NCI-H2171 treated with DMSO at 0.1 percent for 48 hours (cell line): Measurements from ENCODE around the gene C6orf89.

Experiments used
- DNase-seq: peaks from one replicate; lab custom pipeline; 2025; lab: John Stamatoyannopoulos, UW

The C6orf89 gene

DNA sequence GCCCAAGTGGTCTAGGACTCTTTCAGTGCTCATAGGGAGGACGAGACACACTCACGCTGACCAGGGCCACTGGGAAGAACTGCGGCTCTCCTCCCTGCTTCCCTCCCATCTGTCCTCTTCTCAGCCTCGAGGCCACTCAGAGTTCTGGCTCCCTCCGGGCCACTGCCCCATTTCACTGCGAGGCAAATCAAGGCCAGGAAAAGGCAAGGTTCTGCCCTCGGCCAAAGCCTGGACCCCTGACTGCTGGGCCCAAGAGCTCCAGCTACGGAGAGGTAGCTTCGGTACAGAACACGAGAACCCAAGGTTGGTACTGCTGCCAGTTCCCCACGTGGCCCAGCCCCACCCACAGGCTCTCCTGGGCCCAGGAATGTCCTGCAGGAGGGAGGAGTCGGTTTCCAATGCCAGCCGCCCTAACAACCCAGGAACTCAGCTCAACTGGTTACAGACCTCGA, 83.5 kb downstream of the C6orf89 start:
- DNase-seq: no peak

- DNase-seq: no peak
These were observed 84.5 kb downstream of the C6orf89 start for GRCh38 chr6:36969988-36970891.

DNA sequence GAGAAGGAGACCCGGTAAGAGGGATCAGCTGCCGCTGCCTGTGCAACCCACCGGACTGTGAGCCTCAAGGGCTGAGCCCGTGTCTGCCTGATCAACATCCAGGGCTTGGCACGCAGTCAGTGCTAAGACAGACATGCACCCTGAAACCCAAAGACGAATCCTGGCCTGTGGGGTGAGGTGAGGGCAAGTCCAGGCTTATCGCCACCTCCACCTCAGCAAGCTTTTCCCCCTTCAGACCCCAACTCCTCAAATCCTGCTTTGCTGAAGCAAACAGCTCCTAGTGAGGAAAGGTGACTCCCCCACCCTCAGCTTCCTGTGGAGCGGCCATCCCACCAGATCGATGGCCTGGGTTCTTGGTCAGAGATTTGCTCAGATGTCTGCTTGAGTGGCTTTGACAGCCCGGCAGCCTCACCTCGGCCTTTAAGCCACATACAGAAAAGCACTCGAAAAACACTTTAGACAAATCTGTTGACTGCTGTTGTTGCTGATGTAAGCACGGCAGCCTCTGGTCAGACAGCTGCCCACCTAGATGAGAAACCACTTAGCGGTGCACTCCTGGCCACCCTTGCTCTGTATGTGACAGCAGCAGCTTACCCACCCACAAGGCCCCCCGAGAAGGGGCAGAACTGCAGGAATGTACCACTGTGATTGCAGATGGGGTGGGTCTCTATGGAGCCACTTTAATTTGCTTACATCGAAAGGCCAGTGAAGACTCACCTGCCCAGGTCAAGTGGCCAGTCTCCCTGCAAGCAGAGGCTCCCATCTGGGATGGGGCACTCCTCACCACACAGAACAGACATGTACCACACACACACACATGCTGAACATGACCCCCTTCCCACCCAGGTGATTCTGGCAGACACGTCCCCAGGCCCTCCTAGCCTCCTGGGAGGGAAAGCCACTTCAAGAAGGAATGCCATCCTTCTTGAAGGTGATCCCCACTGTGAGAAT, 85.4 kb downstream of the C6orf89 start:
- DNase-seq: no peak

GRCh38 chr6:36971921-36972673, 86.3 kb downstream of the C6orf89 start:
- no peak for DNase-seq

- no peak for DNase-seq
These were observed 87.4 kb downstream of the C6orf89 start for GRCh38 chr6:36973190-36973589.

- DNase-seq: no peak
These were observed 87.9 kb downstream of the C6orf89 start for GRCh38 chr6:36973647-36974046.

DNA sequence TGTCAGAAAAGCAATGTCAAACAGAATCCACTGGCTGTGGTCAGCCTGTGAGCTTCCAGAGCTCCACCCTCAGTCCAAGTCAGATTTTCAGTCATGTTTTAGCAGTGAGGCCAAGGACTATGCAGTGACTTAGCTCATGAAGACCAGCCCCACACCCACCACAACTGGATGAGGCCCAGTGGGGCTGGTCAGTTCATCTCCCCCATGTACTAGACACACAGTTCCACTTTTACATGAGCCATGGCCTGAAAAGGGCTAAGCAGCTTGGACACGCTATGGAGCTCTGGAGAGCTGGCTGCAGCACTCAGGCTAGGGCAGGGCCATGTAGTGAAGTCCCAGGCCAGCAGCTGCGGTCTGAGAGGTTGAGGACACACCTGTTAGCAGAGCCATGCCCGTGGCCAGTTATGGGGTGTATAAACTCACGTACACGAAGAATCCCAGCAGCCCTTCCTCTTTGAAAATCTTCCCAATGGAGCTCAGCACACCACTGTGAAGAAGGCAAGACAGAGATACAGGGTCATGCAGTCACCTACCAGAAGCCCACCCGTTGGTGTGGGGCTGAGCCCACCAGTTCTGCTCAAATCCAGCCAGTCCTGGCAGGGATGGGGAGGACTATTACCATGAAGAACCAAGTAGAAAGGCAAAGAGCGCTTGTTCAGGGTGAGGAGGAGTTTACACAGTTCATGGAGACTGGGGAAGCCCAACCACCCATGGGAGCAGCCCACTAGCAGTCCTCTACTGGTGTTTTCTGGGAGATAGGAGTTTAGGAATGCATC, 89.7 kb downstream of the C6orf89 start:
- DNase-seq: no peak

- no peak for DNase-seq
These were observed 90.2 kb downstream of the C6orf89 start for GRCh38 chr6:36976007-36976264.

DNA sequence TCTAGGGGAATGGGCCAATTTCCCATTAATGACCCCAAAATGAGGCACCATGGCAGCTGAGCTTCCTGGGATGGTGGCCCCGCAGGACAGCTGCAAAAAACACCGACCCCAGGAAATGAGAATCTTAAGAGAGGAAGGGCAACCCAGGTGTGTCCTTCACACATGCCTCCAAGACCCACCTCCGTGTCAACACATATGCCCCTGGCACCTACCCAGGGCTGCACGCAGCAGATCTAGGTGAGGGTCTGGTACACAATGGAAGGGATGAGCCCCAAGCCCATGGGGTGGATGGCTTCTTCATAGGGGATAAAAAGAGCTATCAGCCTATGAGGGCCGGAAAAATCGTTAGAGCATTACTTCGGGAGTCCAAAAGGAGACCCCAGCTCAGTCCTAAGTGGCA, 90.8 kb downstream of the C6orf89 start:
- DNase-seq: no peak

DNA sequence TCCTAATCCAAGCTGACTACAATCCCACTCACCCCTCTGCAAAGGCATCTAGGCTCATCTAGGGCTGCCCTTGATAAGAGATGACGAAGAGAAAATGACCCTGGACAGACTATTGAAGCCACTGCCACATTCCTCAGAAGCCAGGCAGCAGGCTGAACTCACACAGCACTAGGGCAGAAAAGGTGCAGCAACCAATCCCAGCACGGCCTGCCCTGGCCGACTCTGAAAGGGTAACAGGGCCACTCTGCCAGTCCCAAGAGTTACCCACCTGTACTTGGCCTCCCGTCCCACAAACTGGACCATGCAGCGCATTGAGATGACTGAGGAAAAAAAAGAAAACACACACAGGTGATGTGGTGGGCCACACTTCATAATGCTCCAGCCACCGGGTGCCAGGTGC, 91.2 kb downstream of the C6orf89 start:
- no peak for DNase-seq

DNA sequence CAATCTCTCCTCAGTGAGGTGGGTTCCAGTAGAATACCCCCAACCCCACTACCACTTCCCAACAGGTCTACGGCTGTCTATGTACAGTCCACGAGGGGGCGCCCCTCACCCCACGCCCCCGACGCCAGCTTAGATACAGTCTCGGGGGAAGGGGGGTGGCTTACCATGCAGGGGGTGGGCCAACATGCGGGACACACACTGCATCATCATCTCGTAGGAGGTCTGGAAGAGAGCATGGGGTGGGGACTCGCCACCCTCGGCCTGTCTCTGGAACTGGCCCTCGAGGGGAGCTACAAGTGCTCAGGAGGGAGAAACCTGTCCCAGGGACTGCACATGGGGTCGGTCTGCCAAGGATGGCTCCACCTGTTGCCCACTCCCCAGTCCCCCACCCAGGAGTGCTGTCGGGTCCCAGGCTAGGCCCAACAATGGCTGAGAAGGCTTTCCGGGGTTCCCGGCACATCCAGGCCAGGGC, 91.8 kb downstream of the C6orf89 start:
- no peak for DNase-seq
